GM12892 (cell line): Measurements from ENCODE around the gene C3orf18.

ENCODE experiments used
- POLR2A ChIP-seq: IDR thresholded peaks from 2 replicates; pipeline ENCODE4 v1.6.1; 2011; ENCODE audit warnings: low read depth, low read length, control low read depth
- POLR2AphosphoS5 ChIP-seq: IDR thresholded peaks from 2 replicates; pipeline ENCODE4 v1.6.1; 2011; ENCODE audit warnings: low read depth, low read length, control low read depth
- TAF1 ChIP-seq: IDR thresholded peaks from 2 replicates; pipeline ENCODE4 v1.6.1; 2011; ENCODE audit warnings: low read depth, mild to moderate bottlenecking, control low read depth, low read length, borderline replicate concordance

GRCh38 chr3:50557106-50557505 lies 10.4 kb downstream of the C3orf18 start:
- no peak for TF ChIP-seq POLR2AphosphoS5
- TF ChIP-seq POLR2A = no peak
- TF ChIP-seq TAF1 = no peak
